ENCODE data around the gene TAF11L7.
"Not testable (repeated sequence)": the region's sequence is repeated elsewhere in the genome, so short reads cannot be mapped to it uniquely, and the experiment has no call there.

The TAF11L7 gene

GRCh38 chr5:17604951-17605350 is 19.4 kb upstream of the TAF11L7 start:
- no peak for DNase-seq (ENCODE audit: low read depth)
- no peak overlapping the region for H3K4me3 ChIP-seq (ENCODE audit: low read length)
- no peak for TF ChIP-seq CTCF (IDR thresholded peaks at IDR 0.05; ENCODE audit: insufficient read depth, low read depth, low read length, missing control alignments)

GRCh38 chr5:17603880-17604279 is 18.3 kb upstream of the TAF11L7 start, which contains the start of gene TAF11L11:
Gene TAF11L11 (plus strand): TSS chr5:17604183.
- H3K4me3 ChIP-seq (ENCODE audit: low read length); DNase-seq (ENCODE audit: low read depth): not testable (repeated sequence)

GRCh38 chr5:17597728-17598127 is 12.2 kb upstream of the TAF11L7 start, which contains the start of gene TAF11L10:
Gene TAF11L10 (minus strand): TSS chr5:17597828.
- not testable (repeated sequence) for H3K4me3 ChIP-seq (ENCODE audit: low read length); DNase-seq (ENCODE audit: low read depth)

- not testable (repeated sequence) for DNase-seq (ENCODE audit: low read depth); H3K4me3 ChIP-seq (ENCODE audit: low read length)
These were observed 8.7 kb upstream of the TAF11L7 start, which contains the start of gene TAF11L9 for GRCh38 chr5:17594255-17594654. Gene TAF11L9 (minus strand): TSS chr5:17594394.

- H3K4me3 ChIP-seq (ENCODE audit: low read length); DNase-seq (ENCODE audit: low read depth): not testable (repeated sequence)
These were observed 5.3 kb upstream of the TAF11L7 start, which contains the start of gene TAF11L8 for GRCh38 chr5:17590860-17591259. Gene TAF11L8 (minus strand): TSS chr5:17590960.
